ENCODE measurements around the gene PIP5K1B. TPM values are rescaled to one million over a fixed set of nuclear protein-coding genes. Genes with fewer than 3 reads are reported as not detected.

Gene PIP5K1B
- total and polyA plus RNA-seq, 2 of the 13 experiments (the other 11 are each of a cell fraction or from before 2014, with no cell fraction given): 15.8 to 17.5 TPM

DNA sequence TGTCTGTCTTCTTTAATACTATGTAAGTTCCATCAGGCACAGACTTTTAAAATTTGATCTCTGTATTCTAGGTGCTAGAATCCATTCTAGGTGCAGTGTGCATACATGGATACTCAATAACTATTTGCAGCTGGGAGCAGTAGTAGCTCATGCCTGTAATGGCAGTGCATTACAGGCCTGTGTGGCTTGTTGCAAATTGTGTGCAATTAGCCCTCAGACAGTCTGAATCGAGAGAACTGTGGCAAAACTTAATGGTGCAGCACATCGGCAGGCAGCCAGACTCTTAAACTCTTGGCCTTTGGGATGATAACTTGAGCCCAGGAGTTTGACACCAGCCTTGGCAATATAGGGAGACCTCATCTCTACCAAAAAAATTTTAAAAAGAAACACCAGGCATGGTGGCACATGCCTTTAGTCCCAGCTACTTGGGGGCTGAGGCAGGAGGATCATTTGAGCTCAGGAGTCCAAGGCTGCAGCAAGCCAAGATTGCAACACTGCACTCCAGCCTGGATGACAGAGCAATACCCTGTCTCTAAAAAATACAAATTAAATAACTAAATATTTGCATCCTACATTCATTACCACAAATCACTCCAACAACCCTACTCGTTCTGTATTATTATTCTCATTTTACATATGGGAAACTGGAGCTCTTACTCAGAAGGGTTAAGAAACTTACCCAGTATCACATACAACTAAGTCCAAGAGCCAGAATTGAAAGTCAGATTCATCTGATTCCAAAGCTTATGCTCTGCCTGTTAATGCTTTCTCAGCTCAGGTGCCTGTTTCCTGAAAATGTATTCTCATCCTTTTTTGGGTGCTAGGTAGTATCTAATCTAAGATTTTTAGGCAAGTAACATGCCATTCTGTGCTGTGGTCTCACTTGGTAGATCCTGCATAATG, 278.7 kb downstream of the PIP5K1B start:
- H3K4me2 ChIP-seq (ENCODE audit: low read depth, low read length): no peak overlapping the region
- no peaks in the 10 kb centered on the region for H3K27me3 ChIP-seq (ENCODE audit: control insufficient read depth in 1 of 2, insufficient read depth in 2 of 2, low read length in 2 of 2)
- POLR2A ChIA-PET: interaction anchor here (1.7 kb wide), 1 partner anchor 15 kb away, joined by 5 read pairs; no protein-coding TSS in a partner anchor
- DNase-seq (ENCODE audit: low spot score) (peak; percentile 28), ATAC-seq (peak; percentile 78), FAIRE-seq (peak; percentile 37)
- no peak overlapping the region for H3K4me3 ChIP-seq (replicated peaks in 1 of 3; ENCODE audit: insufficient read depth in 1 of 3, low read depth in 2 of 3, low read length in 3 of 3)
- H3K27ac ChIP-seq (ENCODE audit: extremely low read length, insufficient read depth, low read length): peak overlapping the region; percentile 48
- in situ Hi-C loops (cut with HindIII; ENCODE audit: extremely low pct_ligation_motif_present, low pct_unique_long_range_greater_than_20kb): no loop called here
- CTCF ChIA-PET (ENCODE audit: low intra/inter-chr PET ratio, low total read pairs): no interaction called here
- BruUV-seq (replicated peaks): no TSS peak
- H3K79me2 ChIP-seq (ENCODE audit: insufficient read depth, low read length): no peaks in the 10 kb centered on the region
- H3K36me3 ChIP-seq (replicated peaks in 1 of 2; ENCODE audit: control insufficient read depth in 1 of 2, insufficient read depth in 2 of 2, low read length in 2 of 2): peaks cover 0 to 2% of the 10 kb centered on the region in 2 experiments; a peak in 2 of 5 replicates
- H3K4me1 ChIP-seq (ENCODE audit: insufficient read depth, low read length): peaks cover 33% of the 10 kb centered on the region
- H3K9me3 ChIP-seq (ENCODE audit: low read length): no peaks in the 10 kb centered on the region
- 86% methylated on average over 3 of the region's 3 CpGs for WGBS (ENCODE audit: low lambda C conversion rate)
- no peak overlapping the region for H3K9ac ChIP-seq (ENCODE audit: insufficient read depth, low read depth, low read length)
- intact Hi-C loops (cut with micrococcal nuclease; ENCODE audit: unreplicated experiment): no loop called here
- no peaks in the 10 kb centered on the region for H4K20me1 ChIP-seq (ENCODE audit: insufficient read depth, low read length)
- no peak overlapping the region for H2AFZ ChIP-seq (ENCODE audit: low read length)
- TF ChIP-seq REL (CRISPR knock-in tag; conservative IDR thresholded peaks at IDR 0.05) (no peak), CEBPB (IDR thresholded peaks at IDR 0.05; ENCODE audit: borderline replicate concordance, low read depth, low read length) (peak; percentile 85), ZNF792 (CRISPR knock-in tag; IDR thresholded peaks at IDR 0.05) (no peak), ZNF7 (CRISPR knock-in tag; IDR thresholded peaks at IDR 0.05) (no peak), ZSCAN21 (CRISPR knock-in tag; IDR thresholded peaks at IDR 0.05; ENCODE audit: borderline replicate concordance) (no peak), SMARCC2 (IDR thresholded peaks at IDR 0.05) (no peak), HDAC6 (IDR thresholded peaks at IDR 0.05; ENCODE audit: low read depth, low read length) (no peak), NCOA2 (CRISPR knock-in tag; IDR thresholded peaks at IDR 0.05) (peak; percentile 19; the same call in 1 of the 2 replicates), ZKSCAN1 (IDR thresholded peaks at IDR 0.05; ENCODE audit: low read length) (no peak)
- TF ChIP-seq, protein P1, sequence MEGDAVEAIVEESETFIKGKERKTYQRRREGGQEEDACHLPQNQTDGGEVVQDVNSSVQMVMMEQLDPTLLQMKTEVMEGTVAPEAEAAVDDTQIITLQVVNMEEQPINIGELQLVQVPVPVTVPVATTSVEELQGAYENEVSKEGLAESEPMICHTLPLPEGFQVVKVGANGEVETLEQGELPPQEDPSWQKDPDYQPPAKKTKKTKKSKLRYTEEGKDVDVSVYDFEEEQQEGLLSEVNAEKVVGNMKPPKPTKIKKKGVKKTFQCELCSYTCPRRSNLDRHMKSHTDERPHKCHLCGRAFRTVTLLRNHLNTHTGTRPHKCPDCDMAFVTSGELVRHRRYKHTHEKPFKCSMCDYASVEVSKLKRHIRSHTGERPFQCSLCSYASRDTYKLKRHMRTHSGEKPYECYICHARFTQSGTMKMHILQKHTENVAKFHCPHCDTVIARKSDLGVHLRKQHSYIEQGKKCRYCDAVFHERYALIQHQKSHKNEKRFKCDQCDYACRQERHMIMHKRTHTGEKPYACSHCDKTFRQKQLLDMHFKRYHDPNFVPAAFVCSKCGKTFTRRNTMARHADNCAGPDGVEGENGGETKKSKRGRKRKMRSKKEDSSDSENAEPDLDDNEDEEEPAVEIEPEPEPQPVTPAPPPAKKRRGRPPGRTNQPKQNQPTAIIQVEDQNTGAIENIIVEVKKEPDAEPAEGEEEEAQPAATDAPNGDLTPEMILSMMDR (CRISPR knock-in tag; IDR thresholded peaks at IDR 0.05): no peak
- TF ChIP-seq, protein P2, sequence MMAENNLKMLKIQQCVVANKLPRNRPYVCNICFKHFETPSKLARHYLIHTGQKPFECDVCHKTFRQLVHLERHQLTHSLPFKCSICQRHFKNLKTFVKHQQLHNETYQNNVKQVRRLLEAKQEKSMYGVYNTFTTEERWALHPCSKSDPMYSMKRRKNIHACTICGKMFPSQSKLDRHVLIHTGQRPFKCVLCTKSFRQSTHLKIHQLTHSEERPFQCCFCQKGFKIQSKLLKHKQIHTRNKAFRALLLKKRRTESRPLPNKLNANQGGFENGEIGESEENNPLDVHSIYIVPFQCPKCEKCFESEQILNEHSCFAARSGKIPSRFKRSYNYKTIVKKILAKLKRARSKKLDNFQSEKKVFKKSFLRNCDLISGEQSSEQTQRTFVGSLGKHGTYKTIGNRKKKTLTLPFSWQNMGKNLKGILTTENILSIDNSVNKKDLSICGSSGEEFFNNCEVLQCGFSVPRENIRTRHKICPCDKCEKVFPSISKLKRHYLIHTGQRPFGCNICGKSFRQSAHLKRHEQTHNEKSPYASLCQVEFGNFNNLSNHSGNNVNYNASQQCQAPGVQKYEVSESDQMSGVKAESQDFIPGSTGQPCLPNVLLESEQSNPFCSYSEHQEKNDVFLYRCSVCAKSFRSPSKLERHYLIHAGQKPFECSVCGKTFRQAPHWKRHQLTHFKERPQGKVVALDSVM (CRISPR knock-in tag; IDR thresholded peaks at IDR 0.05): peak; percentile 94
- TF ChIP-seq, protein P3, sequence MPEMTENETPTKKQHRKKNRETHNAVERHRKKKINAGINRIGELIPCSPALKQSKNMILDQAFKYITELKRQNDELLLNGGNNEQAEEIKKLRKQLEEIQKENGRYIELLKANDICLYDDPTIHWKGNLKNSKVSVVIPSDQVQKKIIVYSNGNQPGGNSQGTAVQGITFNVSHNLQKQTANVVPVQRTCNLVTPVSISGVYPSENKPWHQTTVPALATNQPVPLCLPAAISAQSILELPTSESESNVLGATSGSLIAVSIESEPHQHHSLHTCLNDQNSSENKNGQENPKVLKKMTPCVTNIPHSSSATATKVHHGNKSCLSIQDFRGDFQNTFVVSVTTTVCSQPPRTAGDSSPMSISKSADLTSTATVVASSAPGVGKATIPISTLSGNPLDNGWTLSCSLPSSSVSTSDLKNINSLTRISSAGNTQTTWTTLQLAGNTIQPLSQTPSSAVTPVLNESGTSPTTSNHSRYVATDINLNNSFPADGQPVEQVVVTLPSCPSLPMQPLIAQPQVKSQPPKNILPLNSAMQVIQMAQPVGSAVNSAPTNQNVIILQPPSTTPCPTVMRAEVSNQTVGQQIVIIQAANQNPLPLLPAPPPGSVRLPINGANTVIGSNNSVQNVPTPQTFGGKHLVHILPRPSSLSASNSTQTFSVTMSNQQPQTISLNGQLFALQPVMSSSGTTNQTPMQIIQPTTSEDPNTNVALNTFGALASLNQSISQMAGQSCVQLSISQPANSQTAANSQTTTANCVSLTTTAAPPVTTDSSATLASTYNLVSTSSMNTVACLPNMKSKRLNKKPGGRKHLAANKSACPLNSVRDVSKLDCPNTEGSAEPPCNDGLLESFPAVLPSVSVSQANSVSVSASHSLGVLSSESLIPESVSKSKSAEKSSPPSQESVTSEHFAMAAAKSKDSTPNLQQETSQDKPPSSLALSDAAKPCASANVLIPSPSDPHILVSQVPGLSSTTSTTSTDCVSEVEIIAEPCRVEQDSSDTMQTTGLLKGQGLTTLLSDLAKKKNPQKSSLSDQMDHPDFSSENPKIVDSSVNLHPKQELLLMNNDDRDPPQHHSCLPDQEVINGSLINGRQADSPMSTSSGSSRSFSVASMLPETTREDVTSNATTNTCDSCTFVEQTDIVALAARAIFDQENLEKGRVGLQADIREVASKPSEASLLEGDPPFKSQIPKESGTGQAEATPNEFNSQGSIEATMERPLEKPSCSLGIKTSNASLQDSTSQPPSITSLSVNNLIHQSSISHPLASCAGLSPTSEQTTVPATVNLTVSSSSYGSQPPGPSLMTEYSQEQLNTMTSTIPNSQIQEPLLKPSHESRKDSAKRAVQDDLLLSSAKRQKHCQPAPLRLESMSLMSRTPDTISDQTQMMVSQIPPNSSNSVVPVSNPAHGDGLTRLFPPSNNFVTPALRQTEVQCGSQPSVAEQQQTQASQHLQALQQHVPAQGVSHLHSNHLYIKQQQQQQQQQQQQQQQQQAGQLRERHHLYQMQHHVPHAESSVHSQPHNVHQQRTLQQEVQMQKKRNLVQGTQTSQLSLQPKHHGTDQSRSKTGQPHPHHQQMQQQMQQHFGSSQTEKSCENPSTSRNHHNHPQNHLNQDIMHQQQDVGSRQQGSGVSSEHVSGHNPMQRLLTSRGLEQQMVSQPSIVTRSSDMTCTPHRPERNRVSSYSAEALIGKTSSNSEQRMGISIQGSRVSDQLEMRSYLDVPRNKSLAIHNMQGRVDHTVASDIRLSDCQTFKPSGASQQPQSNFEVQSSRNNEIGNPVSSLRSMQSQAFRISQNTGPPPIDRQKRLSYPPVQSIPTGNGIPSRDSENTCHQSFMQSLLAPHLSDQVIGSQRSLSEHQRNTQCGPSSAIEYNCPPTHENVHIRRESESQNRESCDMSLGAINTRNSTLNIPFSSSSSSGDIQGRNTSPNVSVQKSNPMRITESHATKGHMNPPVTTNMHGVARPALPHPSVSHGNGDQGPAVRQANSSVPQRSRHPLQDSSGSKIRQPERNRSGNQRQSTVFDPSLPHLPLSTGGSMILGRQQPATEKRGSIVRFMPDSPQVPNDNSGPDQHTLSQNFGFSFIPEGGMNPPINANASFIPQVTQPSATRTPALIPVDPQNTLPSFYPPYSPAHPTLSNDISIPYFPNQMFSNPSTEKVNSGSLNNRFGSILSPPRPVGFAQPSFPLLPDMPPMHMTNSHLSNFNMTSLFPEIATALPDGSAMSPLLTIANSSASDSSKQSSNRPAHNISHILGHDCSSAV (CRISPR knock-in tag; IDR thresholded peaks at IDR 0.05; ENCODE audit: borderline replicate concordance): no peak
